Measurements from ENCODE around the gene ZNF521.

- no peak for TF ChIP-seq CTCF (conservative IDR thresholded peaks at IDR 0.05)
- TF ChIP-seq EZH2 (IDR thresholded peaks at IDR 0.05; ENCODE audit: low read depth): no peak
Observed at GRCh38 chr18:25244170-25244569, 107.8 kb downstream of the ZNF521 start.

Data from PC-9 (cell line).